IMR-90 (cell line): ENCODE results near the gene ADGRG1. TPM values are rescaled to one million over a fixed set of nuclear protein-coding genes. Genes with fewer than 3 reads are reported as not detected.
A peak's percentile ranks its signal among the peaks of the same experiment; 100 is the strongest.

Source experiments
- ATAC-seq: fragments of 200-7000 bp; cut with Tn5 transposase; 2 replicates; pipeline ENCODE4 v1.9.1; 2020; ENCODE audit warnings: low read depth, mild to moderate bottlenecking, moderate library complexity
- BruUV-seq: library from RNA; stranded (reverse); fragments of 400-500 nt; replicated peaks from 2 replicates; lab custom pipeline; 2021; lab: Mats Ljungman, UMichigan
- CTCF ChIA-PET: fragments of 300-600 bp; formaldehyde crosslinking; extraction: SDS; loops from one replicate; lab custom pipeline; 2021; ENCODE audit warnings: antibody characterized with exemption; lab: Yijun Ruan, JAX
- POLR2A ChIA-PET: fragments of 300-600 bp; sonication (Branson Sonifier 250); formaldehyde crosslinking; loops from one replicate; lab custom pipeline; 2022; ENCODE audit warnings: antibody characterized with exemption; ENCODE audit not compliant: unreplicated experiment; lab: Charles Lee
- DNase-seq: peaks from one replicate; pipeline ENCODE4 v3.0.0; 2013
- H2AFZ ChIP-seq: replicated peaks from 2 replicates; pipeline ENCODE3; 2013; ENCODE audit warnings: low read length, mild to moderate bottlenecking; ENCODE audit not compliant: poor library complexity
- H2AK5ac ChIP-seq: 2 replicates; pipeline ENCODE4 v1.6.1; 2013; ENCODE audit warnings: low read depth, low read length, inconsistent platforms
- H2AK9ac ChIP-seq: replicated peaks from 2 replicates; pipeline ENCODE3; 2013; ENCODE audit warnings: mild to moderate bottlenecking, low read depth, low read length, moderate library complexity; ENCODE audit not compliant: poor library complexity
- H2BK120ac ChIP-seq: 2 replicates; pipeline ENCODE4 v1.6.1; 2013; ENCODE audit warnings: low read depth, low read length, inconsistent platforms
- H2BK15ac ChIP-seq: 3 replicates; pipeline ENCODE4 v1.6.1; 2013; ENCODE audit warnings: low read depth, low read length, inconsistent platforms
- H2BK20ac ChIP-seq: 2 replicates; pipeline ENCODE4 v1.6.1; 2013; ENCODE audit warnings: low read depth, mild to moderate bottlenecking, inconsistent platforms, low read length, moderate library complexity
- H2BK5ac ChIP-seq: 2 replicates; pipeline ENCODE4 v1.6.1; 2013; ENCODE audit warnings: mild to moderate bottlenecking, low read depth, low read length, inconsistent platforms; ENCODE audit not compliant: poor library complexity, severe bottlenecking
- H3K14ac ChIP-seq: replicated peaks from 2 replicates; pipeline ENCODE4 v1.6.1; 2013; ENCODE audit warnings: low read depth, low read length, inconsistent platforms
- H3K18ac ChIP-seq: 2 replicates; pipeline ENCODE4 v1.6.1; 2013; ENCODE audit warnings: low read depth, low read length, control low read depth
- H3K23ac ChIP-seq: 2 replicates; pipeline ENCODE4 v1.6.1; 2013; ENCODE audit warnings: low read depth, low read length, inconsistent platforms
- H3K27ac ChIP-seq: 2 replicates; pipeline ENCODE4 v1.5.1; 2013; ENCODE audit warnings: mild to moderate bottlenecking, control low read depth, low read length; ENCODE audit not compliant: insufficient read depth
- H3K27me3 ChIP-seq: 2 replicates; pipeline ENCODE4 v1.6.1; 2013; ENCODE audit warnings: low read length; ENCODE audit not compliant: control insufficient read depth, insufficient read depth
- H3K36me3 ChIP-seq: 2 replicates; pipeline ENCODE4 v1.6.1; 2013; ENCODE audit warnings: low read length, mixed read lengths; ENCODE audit not compliant: control insufficient read depth, insufficient read depth
- H3K4ac ChIP-seq: 2 replicates; pipeline ENCODE4 v1.6.1; 2013; ENCODE audit warnings: low read depth, low read length, inconsistent platforms
- H3K4me1 ChIP-seq: 2 replicates; pipeline ENCODE4 v1.6.1; 2013; ENCODE audit warnings: low read length, mixed read lengths; ENCODE audit not compliant: control insufficient read depth, insufficient read depth
- H3K4me2 ChIP-seq: 2 replicates; pipeline ENCODE4 v1.6.1; 2013; ENCODE audit warnings: low read depth, mild to moderate bottlenecking, control low read depth, low read length, moderate library complexity
- H3K4me3 ChIP-seq: 2 replicates; pipeline ENCODE4 v1.5.1; 2013; ENCODE audit warnings: low read depth, mild to moderate bottlenecking, control low read depth, low read length, moderate library complexity; ENCODE audit not compliant: insufficient read depth
- H3K56ac ChIP-seq: 2 replicates; pipeline ENCODE4 v1.6.1; 2013; ENCODE audit warnings: low read length, inconsistent platforms; ENCODE audit not compliant: insufficient read depth; ENCODE audit errors: extremely low read depth
- H3K79me1 ChIP-seq, 2 experiments: 2 replicates each; pipeline ENCODE4 v1.6.1; 2013; ENCODE audit warnings: low read length in 2 of 2, inconsistent platforms in 1 of 2, low read depth in 1 of 2
- H3K9ac ChIP-seq: 2 replicates; pipeline ENCODE4 v1.6.1; 2013; ENCODE audit warnings: low read depth, low read length, control low read depth
- H3K9me1 ChIP-seq: 2 replicates; pipeline ENCODE4 v1.6.1; 2013; ENCODE audit warnings: low read length, inconsistent platforms; ENCODE audit not compliant: insufficient read depth
- H3K9me3 ChIP-seq: 2 replicates; pipeline ENCODE4 v1.6.1; 2013; ENCODE audit warnings: low read length; ENCODE audit not compliant: control insufficient read depth, insufficient read depth
- H4K20me1 ChIP-seq: 2 replicates; pipeline ENCODE4 v1.6.1; 2013; ENCODE audit warnings: low read length, inconsistent platforms; ENCODE audit not compliant: insufficient read depth
- H4K5ac ChIP-seq: 2 replicates; pipeline ENCODE4 v1.6.1; 2013; ENCODE audit warnings: mild to moderate bottlenecking, low read depth, low read length, control low read depth
- H4K8ac ChIP-seq, 2 experiments: 2 replicates each; pipeline ENCODE4 v1.6.1; 2013; ENCODE audit warnings: low read depth in 2 of 2, low read length in 2 of 2, control low read depth in 1 of 2, inconsistent platforms in 1 of 2
- H4K91ac ChIP-seq: 2 replicates; pipeline ENCODE4 v1.6.1; 2013; ENCODE audit warnings: low read depth, low read length, inconsistent platforms; ENCODE audit not compliant: insufficient read depth
- MXI1 ChIP-seq: IDR thresholded peaks from 2 replicates; pipeline ENCODE4 v1.6.1; 2012; ENCODE audit warnings: low read depth, mild to moderate bottlenecking, low read length, moderate library complexity, borderline replicate concordance
- RFX5 ChIP-seq: IDR thresholded peaks from 2 replicates; pipeline ENCODE4 v1.8.0; 2012; ENCODE audit warnings: low read depth, mild to moderate bottlenecking, low read length, moderate library complexity
- WGBS, 2 experiments: methylation state at CpG; one replicate each; pipeline versions ENCODE4 v1.1.5 to v1.1.7; 2013; ENCODE audit warnings: missing lambda C conversion rate in 2 of 2; ENCODE audit not compliant: insufficient read length in 1 of 2; ENCODE audit errors: extremely low coverage in 2 of 2; 5-methylcytosine and 5-hydroxymethylcytosine counted together
- dilution Hi-C: fragments of 300-500 bp; cut with HindIII; formaldehyde crosslinking; loops from one replicate; pipeline ENCODE4 v1.14.3; 2018; ENCODE audit warnings: low sequenced_read_pairs; ENCODE audit not compliant: unreplicated experiment
- in situ Hi-C: fragments of 300-500 bp; cut with MboI; formaldehyde crosslinking; loops from 3 replicates; pipeline ENCODE4 v1.14.3; 2019; ENCODE audit warnings: low sequenced_read_pairs, inconsistent platforms, mixed read lengths
- intact Hi-C: fragments of 100-400 bp; cut with micrococcal nuclease; formaldehyde crosslinking; loops from 2 replicates; pipeline ENCODE4 v1.10.0; 2022
- polyA plus RNA-seq, 3 experiments: library from polyadenylated mRNA; depleted of rRNA; stranded (reverse); fragments of >200 nt; gene quantifications; 2 replicates each; pipeline ENCODE4 v1.2.3, GENCODE V29; 2012; ENCODE audit warnings: low replicate concordance in 1 of 3
- total RNA-seq: library from RNA; depleted of rRNA; stranded (reverse); fragments of >200 nt; gene quantifications from 2 replicates; pipeline ENCODE4 v1.2.3, GENCODE V29; 2012
- TF ChIP-seq, protein P1 (sequence below): fragments of 150-350 bp; IDR thresholded peaks from 2 replicates; pipeline ENCODE4 v1.6.1; 2016; ENCODE audit warnings: low read depth, mild to moderate bottlenecking, low read length, moderate library complexity, borderline replicate concordance
- TF ChIP-seq, protein P2 (sequence below): fragments of 150-350 bp; IDR thresholded peaks from 2 replicates; pipeline ENCODE4 v1.6.1; 2017; ENCODE audit warnings: mild to moderate bottlenecking, antibody characterized with exemption, low read length, low read depth

The ADGRG1 gene
- total and polyA plus RNA-seq, 2 of the 4 experiments (the other 2 are of a cell fraction) = 0.90 to 8.4 TPM

DNA sequence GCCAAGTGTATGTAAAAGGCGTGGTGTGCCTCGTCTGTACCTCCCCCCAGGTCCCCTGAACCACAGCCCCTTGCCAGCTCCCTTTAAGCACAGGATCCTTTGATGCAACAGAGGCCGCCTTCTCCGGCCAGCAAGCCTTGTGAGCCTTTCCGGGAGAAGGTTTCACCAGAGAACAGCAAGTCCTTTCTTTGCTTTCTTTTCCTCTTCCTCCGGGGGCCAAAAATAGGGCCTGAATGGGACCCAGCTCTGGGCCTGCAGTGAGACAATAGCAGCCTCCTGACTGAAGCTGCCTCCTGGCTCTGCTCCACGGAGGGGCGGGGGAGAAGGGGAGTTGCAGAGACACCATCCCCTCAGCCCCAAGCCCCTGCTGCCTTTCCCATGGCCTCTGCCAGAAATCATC is 9.0 kb downstream of the ADGRG1 start:
- CTCF ChIA-PET = interaction anchor here (0.6 to 1.6 kb wide), 2 partner anchors 10 to 17 kb away, joined by 4 to 5 read pairs; no protein-coding TSS in a partner anchor
- Histone ChIP-seq H3K9me3 (no peaks in the 10 kb centered on the region), H3K23ac (no peak overlapping the region), H3K14ac (no peak overlapping the region), H2AK5ac (no peak overlapping the region), H3K9me1 (peaks cover 7% of the 10 kb centered on the region), H3K4me1 (peaks cover 10% of the 10 kb centered on the region; the same call in 1 of the 2 replicates), H3K4ac (no peak overlapping the region), H2AK9ac (peak overlapping the region; percentile 3), H3K27me3 (peaks cover 18% of the 10 kb centered on the region), H3K27ac (no peak overlapping the region), H4K8ac (no peak overlapping the region), H3K56ac (no peak overlapping the region), H4K5ac (no peak overlapping the region), H2BK120ac (no peak overlapping the region), H3K4me3 (no peak overlapping the region), H3K79me1 (no peaks in the 10 kb centered on the region), H2BK20ac (no peak overlapping the region; the same call in 1 of the 2 replicates), H3K9ac (no peak overlapping the region), H4K91ac (no peak overlapping the region), H3K36me3 (no peaks in the 10 kb centered on the region), H4K20me1 (no peaks in the 10 kb centered on the region), H3K18ac (no peak overlapping the region), H2BK15ac (no peak overlapping the region), H2AFZ (no peak overlapping the region), H2BK5ac (no peak overlapping the region), H3K4me2 (no peak overlapping the region)
- no peak for ATAC-seq
- intact Hi-C loops (no loop called here), dilution Hi-C loops (no loop called here), in situ Hi-C loops (no loop called here)
- POLR2A ChIA-PET = no interaction called here
- TF ChIP-seq, protein P1, sequence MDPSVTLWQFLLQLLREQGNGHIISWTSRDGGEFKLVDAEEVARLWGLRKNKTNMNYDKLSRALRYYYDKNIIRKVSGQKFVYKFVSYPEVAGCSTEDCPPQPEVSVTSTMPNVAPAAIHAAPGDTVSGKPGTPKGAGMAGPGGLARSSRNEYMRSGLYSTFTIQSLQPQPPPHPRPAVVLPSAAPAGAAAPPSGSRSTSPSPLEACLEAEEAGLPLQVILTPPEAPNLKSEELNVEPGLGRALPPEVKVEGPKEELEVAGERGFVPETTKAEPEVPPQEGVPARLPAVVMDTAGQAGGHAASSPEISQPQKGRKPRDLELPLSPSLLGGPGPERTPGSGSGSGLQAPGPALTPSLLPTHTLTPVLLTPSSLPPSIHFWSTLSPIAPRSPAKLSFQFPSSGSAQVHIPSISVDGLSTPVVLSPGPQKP = no peak
- TF ChIP-seq MXI1 (no peak), RFX5 (no peak)
- TF ChIP-seq, protein P2, sequence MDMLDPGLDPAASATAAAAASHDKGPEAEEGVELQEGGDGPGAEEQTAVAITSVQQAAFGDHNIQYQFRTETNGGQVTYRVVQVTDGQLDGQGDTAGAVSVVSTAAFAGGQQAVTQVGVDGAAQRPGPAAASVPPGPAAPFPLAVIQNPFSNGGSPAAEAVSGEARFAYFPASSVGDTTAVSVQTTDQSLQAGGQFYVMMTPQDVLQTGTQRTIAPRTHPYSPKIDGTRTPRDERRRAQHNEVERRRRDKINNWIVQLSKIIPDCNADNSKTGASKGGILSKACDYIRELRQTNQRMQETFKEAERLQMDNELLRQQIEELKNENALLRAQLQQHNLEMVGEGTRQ = no peak
- WGBS, 2 experiments = no CpG with 5 or more reads among the region's 8 CpGs
- no peak for DNase-seq
- no TSS peak for BruUV-seq
